Activated B cell treated with CpG ODN at 0.5 μM for 24 hours (primary cell): ENCODE data around the gene ZNF773. TPM values are rescaled to one million over a fixed set of nuclear protein-coding genes. Genes with fewer than 3 reads are reported as not detected.
A peak's percentile ranks its signal among the peaks of the same experiment; 100 is the strongest.
"Not testable (repeated sequence)": the region's sequence is repeated elsewhere in the genome, so short reads cannot be mapped to it uniquely, and the experiment has no call there.

ENCODE experiments used
- ATAC-seq: fragments of 200-7000 bp; cut with Tn5 transposase; one replicate; pipeline ENCODE4 v1.10.0; 2021; ENCODE audit warnings: low read depth, mild to moderate bottlenecking, moderate library complexity
- CTCF ChIA-PET: fragments of 350-600 bp; sonication (Branson Sonifier 250); formaldehyde crosslinking; loops from one replicate; lab custom pipeline; 2021; ENCODE audit warnings: antibody characterized with exemption; lab: Charles Lee
- POLR2A ChIA-PET: fragments of 350-600 bp; sonication (Branson Sonifier 250); formaldehyde crosslinking; loops from one replicate; lab custom pipeline; 2021; ENCODE audit warnings: antibody characterized with exemption; lab: Charles Lee
- DNase-seq: peaks from one replicate; pipeline ENCODE4 v3.0.0; 2022
- H3K27ac Mint-ChIP-seq: one replicate; pipeline ENCODE4 v1.8.0; 2020; ENCODE audit warnings: mixed read lengths
- H3K27me3 Mint-ChIP-seq: one replicate; pipeline ENCODE4 v1.8.0; 2021; ENCODE audit warnings: mixed read lengths
- H3K36me3 Mint-ChIP-seq: one replicate; pipeline ENCODE4 v1.8.0; 2021; ENCODE audit warnings: low read depth, mixed read lengths
- H3K4me1 Mint-ChIP-seq: one replicate; pipeline ENCODE4 v1.8.0; 2021; ENCODE audit warnings: mixed read lengths
- H3K4me3 Mint-ChIP-seq: one replicate; pipeline ENCODE4 v1.8.0; 2020; ENCODE audit warnings: mild to moderate bottlenecking, mixed read lengths
- H3K9me3 Mint-ChIP-seq: one replicate; pipeline ENCODE4 v1.8.0; 2020; ENCODE audit warnings: mixed read lengths
- CTCF ChIP-seq: fragments of 200-600 bp; IDR thresholded peaks from one replicate; pipeline ENCODE4 v1.8.0; 2022; ENCODE audit warnings: antibody characterized with exemption, mild to moderate bottlenecking
- intact Hi-C: fragments of 100-400 bp; cut with micrococcal nuclease; formaldehyde crosslinking; loops from one replicate; pipeline ENCODE4 v1.15.1; 2024
- total RNA-seq: library from RNA; stranded (reverse); gene quantifications from 2 replicates; pipeline ENCODE4 v1.2.3, GENCODE V29; 2022

Gene ZNF773
- total RNA-seq, 1 donor from 2014 or later, result 20.2 TPM

GRCh38 chr19:57477191-57478008 lies 22.3 kb upstream of the ZNF773 start, which contains the start of gene ZNF772:
ZNF772 (minus strand) TSS chr19:57477566; CDS start chr19:57477309, 257 bp downstream.
- peaks cover 38% of the 10 kb centered on the region for H3K9me3 Mint-ChIP-seq

GRCh38 chr19:57487477-57488298 lies 12.1 kb upstream of the ZNF773 start, which contains the start of gene ZNF419:
ZNF419 (plus strand) TSS chr19:57487750; CDS start chr19:57487951, 201 bp downstream.
- CTCF ChIA-PET, H3K27me3 Mint-ChIP-seq: not testable (repeated sequence)
- H3K4me1 Mint-ChIP-seq, result peaks cover 13% of the 10 kb centered on the region
- H3K4me3 Mint-ChIP-seq, result peak within 1 kb of the TSS; percentile 70
- peak within 1 kb of the TSS; percentile 65 for H3K27ac Mint-ChIP-seq
- H3K36me3 Mint-ChIP-seq, result peaks cover 36% of the 10 kb centered on the region
- ATAC-seq, result peak; percentile 98
- peaks cover 11% of the 10 kb centered on the region for H3K9me3 Mint-ChIP-seq
- peak; percentile 88 for DNase-seq
- intact Hi-C loops, result loop anchor here (1.0 to 5.0 kb wide), 8 partner anchors 10 to 460 kb away; partner anchors contain the start of genes ZNF17, ZNF211, ZNF256 and ZNF416
- POLR2A ChIA-PET, result interaction anchor here (1.0 to 1.7 kb wide), 4 partner anchors 9 to 429 kb away, joined by 3 to 8 read pairs (median 4); partner anchors contain the start of genes ZNF417, ZNF772 and ZNF773

More at GRCh38 chr19:57477191-57478008, 22.3 kb upstream of the ZNF773 start, which contains the start of gene ZNF772:
- CTCF ChIA-PET, result no interaction called here
- Mint-ChIP-seq H3K4me3 (peak within 1 kb of the TSS; percentile 91), H3K4me1 (peaks cover 29% of the 10 kb centered on the region), H3K27me3 (no peaks in the 10 kb centered on the region), H3K36me3 (peaks cover 51% of the 10 kb centered on the region), H3K27ac (peak within 1 kb of the TSS; percentile 90)
- intact Hi-C loops, result loop anchor here (1.0 to 2.0 kb wide), 6 partner anchors 10 to 88 kb away; partner anchors contain the start of genes ZNF17, ZNF419, ZNF548 and ZNF549
- DNase-seq, result peak; percentile 68
- peak; percentile 98 for ATAC-seq
- TF ChIP-seq CTCF, result no peak
- POLR2A ChIA-PET, result interaction anchor here (0.5 to 1.9 kb wide), 8 partner anchors 10 to 810 kb away, joined by 3 to 6 read pairs (median 3); partner anchors contain the start of genes ZNF211, ZNF274, ZNF304 and ZNF419

GRCh38 chr19:57488299-57488644 lies 11.5 kb upstream of the ZNF773 start:
- intact Hi-C loops, result loop anchor here (5.0 kb wide), 1 partner anchor 459 kb away; the partner anchor contains the start of gene ZNF256
- CTCF ChIA-PET, DNase-seq, H3K27me3 Mint-ChIP-seq, ATAC-seq, H3K27ac Mint-ChIP-seq: not testable (repeated sequence)
- Mint-ChIP-seq H3K9me3 (peaks cover 14% of the 10 kb centered on the region), H3K4me3 (peak overlapping the region; percentile 70), H3K36me3 (peaks cover 42% of the 10 kb centered on the region), H3K4me1 (peaks cover 13% of the 10 kb centered on the region)
- POLR2A ChIA-PET, result interaction anchor here (1.1 kb wide), 1 partner anchor 11 kb away, joined by 6 read pairs; the partner anchor contains the start of gene ZNF772

- intact Hi-C loops, result loop anchor here (1.0 to 2.0 kb wide), 6 partner anchors 12 to 136 kb away; partner anchors contain the start of genes TRAPPC2B, ZNF419, ZNF547 and ZNF548
- DNase-seq, H3K27me3 Mint-ChIP-seq, ATAC-seq, CTCF ChIA-PET: not testable (repeated sequence)
- Mint-ChIP-seq H3K9me3 (peaks cover 27% of the 10 kb centered on the region), H3K4me1 (peaks cover 22% of the 10 kb centered on the region), H3K4me3 (peak overlapping the region; percentile 76), H3K36me3 (peaks cover 48% of the 10 kb centered on the region), H3K27ac (peak overlapping the region; percentile 83)
- POLR2A ChIA-PET, result interaction anchor here (0.5 to 1.4 kb wide), 7 partner anchors 12 to 651 kb away, joined by 3 to 8 read pairs (median 4); partner anchors contain the start of genes ZNF134, ZNF154, ZNF329 and ZNF419
Observed at GRCh38 chr19:57499332-57499679, 432 bp upstream of the ZNF773 start.

GRCh38 chr19:57500400-57500799 lies 662 bp downstream of the ZNF773 start:
- H3K27me3 Mint-ChIP-seq, DNase-seq, ATAC-seq, intact Hi-C loops, CTCF ChIA-PET: not testable (repeated sequence)
- POLR2A ChIA-PET, result interaction anchor here (0.6 to 1.4 kb wide), 6 partner anchors 13 to 209 kb away, joined by 3 to 8 read pairs (median 4); partner anchors contain the start of genes ZNF154, ZNF419, ZNF543 and ZNF772
- Mint-ChIP-seq H3K27ac (peak overlapping the region; percentile 26), H3K36me3 (peaks cover 48% of the 10 kb centered on the region), H3K4me1 (peaks cover 22% of the 10 kb centered on the region), H3K4me3 (peak overlapping the region; percentile 76), H3K9me3 (peaks cover 29% of the 10 kb centered on the region)

- no peak for TF ChIP-seq CTCF
- Mint-ChIP-seq H3K36me3 (peaks cover 85% of the 10 kb centered on the region), H3K4me1 (peaks cover 11% of the 10 kb centered on the region), H3K27ac (no peak overlapping the region), H3K4me3 (no peak overlapping the region), H3K9me3 (peaks cover 45% of the 10 kb centered on the region), H3K27me3 (no peaks in the 10 kb centered on the region)
- ChIA-PET POLR2A (no interaction called here), CTCF (no interaction called here)
- intact Hi-C loops, result no loop called here
- DNase-seq, result no peak
- ATAC-seq, result no peak
Observed at GRCh38 chr19:57506163-57506562, 6.4 kb downstream of the ZNF773 start.
